GM23338 (cell line): ENCODE data around the gene DMAC2L. TPM values are rescaled to one million over a fixed set of nuclear protein-coding genes. Genes with fewer than 3 reads are reported as not detected.

Experiments
- ATAC-seq: fragments of 200-7000 bp; cut with Tn5 transposase; 3 replicates; pipeline ENCODE4 v1.9.1; 2020
- DNase-seq: peaks from one replicate; pipeline ENCODE4 v3.0.0-alpha.2; 2015; ENCODE audit warnings: low spot score
- H2AFZ ChIP-seq: fragments of 200-600 bp; sonication (generic); 2 replicates; pipeline ENCODE4 v1.8.0; 2016; ENCODE audit warnings: antibody characterized with exemption, mild to moderate bottlenecking, moderate library complexity
- H3F3A ChIP-seq: fragments of 200-600 bp; sonication (generic); replicated peaks from 2 replicates; pipeline ENCODE4 v1.8.0; 2017; ENCODE audit warnings: antibody characterized with exemption, mixed run types, low read depth
- H3K27ac ChIP-seq: fragments of 200-600 bp; sonication (generic); 2 replicates; pipeline ENCODE4 v1.6.1; 2016; ENCODE audit warnings: low read depth
- H3K27me3 ChIP-seq: fragments of 200-600 bp; sonication (generic); 2 replicates; pipeline ENCODE4 v1.8.0; 2016; ENCODE audit warnings: mild to moderate bottlenecking, mixed run types, moderate library complexity; ENCODE audit not compliant: insufficient read depth
- H3K36me3 ChIP-seq: fragments of 200-600 bp; sonication (generic); 2 replicates; pipeline ENCODE4 v1.8.0; 2016; ENCODE audit warnings: mild to moderate bottlenecking; ENCODE audit not compliant: insufficient read depth
- H3K4me1 ChIP-seq: fragments of 200-600 bp; sonication (generic); 2 replicates; pipeline ENCODE4 v1.8.0; 2016; ENCODE audit warnings: mild to moderate bottlenecking, moderate library complexity; ENCODE audit not compliant: insufficient read depth
- H3K4me2 ChIP-seq: fragments of 200-600 bp; sonication (generic); 2 replicates; pipeline ENCODE4 v1.7.1; 2017; ENCODE audit warnings: mixed run types
- H3K4me3 ChIP-seq: fragments of 200-600 bp; sonication (generic); 2 replicates; pipeline ENCODE4 v1.6.1; 2016; ENCODE audit warnings: mixed run types
- H3K79me2 ChIP-seq: fragments of 200-600 bp; sonication (generic); replicated peaks from 2 replicates; pipeline ENCODE4 v1.8.0; 2017; ENCODE audit warnings: mild to moderate bottlenecking; ENCODE audit not compliant: insufficient read depth
- H3K9me2 ChIP-seq: fragments of 200-600 bp; sonication (generic); 2 replicates; pipeline ENCODE4 v1.8.0; 2017; ENCODE audit not compliant: insufficient read depth
- H4K20me1 ChIP-seq: fragments of 200-600 bp; sonication (generic); replicated peaks from 2 replicates; pipeline ENCODE4 v1.8.0; 2017; ENCODE audit warnings: mild to moderate bottlenecking; ENCODE audit not compliant: insufficient read depth
- H3K27ac Mint-ChIP-seq: 2 replicates; pipeline ENCODE4 v1.8.0; 2020; ENCODE audit warnings: inconsistent platforms, mild to moderate bottlenecking, moderate library complexity, mixed read lengths
- H3K27me3 Mint-ChIP-seq: 3 replicates; pipeline ENCODE4 v1.8.0; 2022; ENCODE audit warnings: low read depth, mild to moderate bottlenecking, moderate library complexity, mixed read lengths, inconsistent platforms; ENCODE audit not compliant: insufficient read depth, poor library complexity
- H3K36me3 Mint-ChIP-seq: 3 replicates; pipeline ENCODE4 v1.8.0; 2021; ENCODE audit warnings: low read depth, mild to moderate bottlenecking, inconsistent platforms, moderate library complexity, mixed read lengths
- H3K4me1 Mint-ChIP-seq: 3 replicates; pipeline ENCODE4 v1.8.0; 2020; ENCODE audit warnings: mild to moderate bottlenecking, inconsistent platforms, mixed read lengths
- H3K4me3 Mint-ChIP-seq: 3 replicates; pipeline ENCODE4 v1.8.0; 2021; ENCODE audit warnings: moderate library complexity, mild to moderate bottlenecking, inconsistent platforms, mixed read lengths
- H3K9me3 Mint-ChIP-seq: 3 replicates; pipeline ENCODE4 v1.8.0; 2020; ENCODE audit warnings: moderate library complexity, mild to moderate bottlenecking, inconsistent platforms, mixed read lengths
- CREB1 ChIP-seq: fragments of 250-450 bp; sonication (Bioruptor Pico); IDR thresholded peaks from 2 replicates; pipeline ENCODE4 v1.5.0; 2020; ENCODE audit warnings: low read depth, mild to moderate bottlenecking, moderate library complexity
- ETS1 ChIP-seq: IDR thresholded peaks from 2 replicates; pipeline ENCODE4 v1.6.1; 2016; ENCODE audit warnings: antibody characterized with exemption
- EZH2 ChIP-seq: fragments of 200-600 bp; sonication (generic); IDR thresholded peaks from one replicate; pipeline ENCODE4 v1.8.0; 2017; ENCODE audit warnings: antibody characterized with exemption, mild to moderate bottlenecking, low read depth; ENCODE audit not compliant: unreplicated experiment
- EZH2phosphoT487 ChIP-seq: fragments of 200-600 bp; sonication (generic); IDR thresholded peaks from one replicate; pipeline ENCODE4 v1.8.1; 2018; ENCODE audit warnings: antibody characterized with exemption; ENCODE audit not compliant: unreplicated experiment
- JUNB ChIP-seq: IDR thresholded peaks from one replicate; pipeline ENCODE4 v1.6.1; 2016; ENCODE audit warnings: antibody characterized with exemption; ENCODE audit not compliant: unreplicated experiment
- NANOG ChIP-seq: IDR thresholded peaks from 2 replicates; pipeline ENCODE4 v1.6.1; 2016; ENCODE audit warnings: antibody characterized with exemption, borderline replicate concordance
- POLR2AphosphoS5 ChIP-seq: IDR thresholded peaks from 2 replicates; pipeline ENCODE4 v1.6.1; 2016; ENCODE audit warnings: antibody characterized with exemption, low read depth
- REST ChIP-seq: IDR thresholded peaks from one replicate; pipeline ENCODE4 v1.6.1; 2018; ENCODE audit warnings: antibody characterized with exemption; ENCODE audit not compliant: unreplicated experiment
- STAT1 ChIP-seq: IDR thresholded peaks from one replicate; pipeline ENCODE4 v1.6.1; 2016; ENCODE audit warnings: antibody characterized with exemption; ENCODE audit not compliant: unreplicated experiment
- ZNF114 ChIP-seq: fragments of 250-450 bp; sonication (Bioruptor Pico); IDR thresholded peaks from 2 replicates; pipeline ENCODE4 v1.5.0; 2020; ENCODE audit warnings: mild to moderate bottlenecking, moderate library complexity
- ZNF331 ChIP-seq: fragments of 250-450 bp; sonication (Bioruptor Pico); IDR thresholded peaks from 2 replicates; pipeline ENCODE4 v1.5.0; 2020; ENCODE audit warnings: low read depth, mild to moderate bottlenecking, moderate library complexity
- polyA plus RNA-seq: library from polyadenylated mRNA; unstranded; fragments of >200 nt; fragmentation: Nextera tagmentation; extraction: Ambion mirVana; gene quantifications from 2 replicates; pipeline ENCODE4 v1.2.1, GENCODE V29; 2016
- total RNA-seq: library from RNA; depleted of rRNA; stranded (reverse); fragments of >200 nt; shearing (Covaris generic); gene quantifications from 2 replicates; pipeline ENCODE4 v1.2.3, GENCODE V29; 2014
- TF ChIP-seq, protein P1 (sequence below), 2 experiments: fragments of 200-600 bp in 1 of 2; sonication (generic) in 1 of 2; conservative IDR thresholded peaks; 2 replicates each; pipeline versions ENCODE4 v1.5.1 to v1.6.1; 2016 to 2017; ENCODE audit warnings: antibody characterized with exemption in 2 of 2, low read depth in 2 of 2, mild to moderate bottlenecking in 2 of 2, moderate library complexity in 1 of 2

Gene DMAC2L
- total and polyA plus RNA-seq, 2 experiments from 2014 or later: 22.5 to 33.8 TPM

- H3K79me2 ChIP-seq: no peaks in the 10 kb centered on the region
- TF ChIP-seq POLR2AphosphoS5 (no peak), NANOG (no peak), ZNF114 (CRISPR knock-in tag) (no peak), ZNF331 (CRISPR knock-in tag) (no peak), STAT1 (no peak), EZH2phosphoT487 (no peak), JUNB (no peak)
- TF ChIP-seq, protein P1, sequence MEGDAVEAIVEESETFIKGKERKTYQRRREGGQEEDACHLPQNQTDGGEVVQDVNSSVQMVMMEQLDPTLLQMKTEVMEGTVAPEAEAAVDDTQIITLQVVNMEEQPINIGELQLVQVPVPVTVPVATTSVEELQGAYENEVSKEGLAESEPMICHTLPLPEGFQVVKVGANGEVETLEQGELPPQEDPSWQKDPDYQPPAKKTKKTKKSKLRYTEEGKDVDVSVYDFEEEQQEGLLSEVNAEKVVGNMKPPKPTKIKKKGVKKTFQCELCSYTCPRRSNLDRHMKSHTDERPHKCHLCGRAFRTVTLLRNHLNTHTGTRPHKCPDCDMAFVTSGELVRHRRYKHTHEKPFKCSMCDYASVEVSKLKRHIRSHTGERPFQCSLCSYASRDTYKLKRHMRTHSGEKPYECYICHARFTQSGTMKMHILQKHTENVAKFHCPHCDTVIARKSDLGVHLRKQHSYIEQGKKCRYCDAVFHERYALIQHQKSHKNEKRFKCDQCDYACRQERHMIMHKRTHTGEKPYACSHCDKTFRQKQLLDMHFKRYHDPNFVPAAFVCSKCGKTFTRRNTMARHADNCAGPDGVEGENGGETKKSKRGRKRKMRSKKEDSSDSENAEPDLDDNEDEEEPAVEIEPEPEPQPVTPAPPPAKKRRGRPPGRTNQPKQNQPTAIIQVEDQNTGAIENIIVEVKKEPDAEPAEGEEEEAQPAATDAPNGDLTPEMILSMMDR (conservative IDR thresholded peaks at IDR 0.05; ENCODE audit: low read depth in 2 of 2): no peak
- H3K27me3 ChIP-seq: no peaks in the 10 kb centered on the region
- no peak overlapping the region for H2AFZ ChIP-seq
- no peaks in the 10 kb centered on the region for H3K4me1 ChIP-seq
- no peak overlapping the region for H3K4me2 ChIP-seq
- DNase-seq (no peak), ATAC-seq (no peak)
- no peaks in the 10 kb centered on the region for H3K4me1 Mint-ChIP-seq
- H4K20me1 ChIP-seq: no peaks in the 10 kb centered on the region
- no peaks in the 10 kb centered on the region for H3K36me3 ChIP-seq
- no peaks in the 10 kb centered on the region for H3F3A ChIP-seq
- no peaks in the 10 kb centered on the region for H3K9me3 Mint-ChIP-seq
- no peaks in the 10 kb centered on the region for H3K36me3 Mint-ChIP-seq
- no peak overlapping the region for H3K4me3 ChIP-seq
- H3K4me3 Mint-ChIP-seq: no peak overlapping the region
- H3K9me2 ChIP-seq: no peaks in the 10 kb centered on the region
- no peak overlapping the region for H3K27ac Mint-ChIP-seq
- peaks cover 5% of the 10 kb centered on the region for H3K27me3 Mint-ChIP-seq
- no peak overlapping the region for H3K27ac ChIP-seq
Observed at GRCh38 chr14:50363714-50364111, 51.6 kb downstream of the DMAC2L start.

DNA sequence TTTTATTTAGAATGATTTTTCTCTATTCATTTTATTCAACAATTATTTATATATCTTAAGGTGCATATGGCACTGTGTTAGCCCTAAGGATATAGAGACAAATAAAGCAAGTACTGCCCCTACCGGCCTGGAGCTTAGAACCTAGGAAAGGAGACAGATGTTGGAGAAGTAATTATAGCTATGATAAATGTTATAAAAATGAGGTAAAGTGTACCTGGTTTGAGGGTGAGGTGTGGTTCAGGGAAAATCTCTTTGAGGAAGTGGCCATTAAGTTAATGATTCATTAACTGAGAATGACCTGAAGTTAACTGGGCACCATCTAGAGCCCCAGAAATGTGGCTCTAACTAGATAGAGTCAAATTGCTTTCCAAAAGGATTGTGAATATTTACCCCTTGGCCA lies 52.7 kb downstream of the DMAC2L start:
- Mint-ChIP-seq H3K4me1 (no peaks in the 10 kb centered on the region), H3K4me3 (no peak overlapping the region), H3K27me3 (peaks cover 5% of the 10 kb centered on the region), H3K9me3 (no peaks in the 10 kb centered on the region), H3K36me3 (no peaks in the 10 kb centered on the region), H3K27ac (no peak overlapping the region)
- Histone ChIP-seq H3K36me3 (no peaks in the 10 kb centered on the region), H3K79me2 (no peaks in the 10 kb centered on the region), H3K4me2 (no peak overlapping the region), H3K27ac (no peak overlapping the region), H2AFZ (no peak overlapping the region), H3K9me2 (no peaks in the 10 kb centered on the region), H3F3A (no peaks in the 10 kb centered on the region), H3K4me3 (no peak overlapping the region), H4K20me1 (no peaks in the 10 kb centered on the region), H3K27me3 (no peaks in the 10 kb centered on the region), H3K4me1 (no peaks in the 10 kb centered on the region)
- ATAC-seq: no peak
- no peak for DNase-seq
- TF ChIP-seq POLR2AphosphoS5: no peak
- TF ChIP-seq REST: no peak
- no peak for TF ChIP-seq CREB1 (CRISPR knock-in tag)
- TF ChIP-seq ETS1: no peak
- TF ChIP-seq, protein P1 (conservative IDR thresholded peaks at IDR 0.05; ENCODE audit: low read depth in 2 of 2): no peak
- no peak for TF ChIP-seq JUNB
- TF ChIP-seq NANOG: no peak
- no peak for TF ChIP-seq EZH2
- TF ChIP-seq STAT1: no peak
- TF ChIP-seq ZNF331 (CRISPR knock-in tag): no peak
- TF ChIP-seq EZH2phosphoT487: no peak
